Neural cell (in vitro differentiated cells): ENCODE results near the gene RADIL. TPM values are rescaled to one million over a fixed set of nuclear protein-coding genes. Genes with fewer than 3 reads are reported as not detected.

Source experiments
- H2AFZ ChIP-seq: fragments of 200-600, 300-800 bp; sonication (generic), shearing (Covaris generic); 2 replicates; pipeline ENCODE4 v1.6.0; 2014; ENCODE audit warnings: low read depth, mild to moderate bottlenecking, antibody characterized with exemption, low read length, moderate library complexity
- H3F3A ChIP-seq: fragments of 200-600 bp; shearing (Covaris generic); 2 replicates; pipeline ENCODE4 v1.6.1; 2016; ENCODE audit warnings: mild to moderate bottlenecking, moderate library complexity, mixed read lengths, antibody characterized with exemption, low read length; ENCODE audit not compliant: insufficient read depth, poor library complexity, severe bottlenecking
- H3K27ac ChIP-seq: fragments of 200-600, 300-800 bp; sonication (generic), shearing (Covaris generic); 2 replicates; pipeline ENCODE4 v1.5.1; 2014; ENCODE audit warnings: mild to moderate bottlenecking, low read length, moderate library complexity
- H3K27me3 ChIP-seq: fragments of 300-800, 200-600 bp; sonication (generic), shearing (Covaris generic); 2 replicates; pipeline ENCODE4 v1.6.0; 2014; ENCODE audit warnings: mild to moderate bottlenecking, low read depth, low read length, moderate library complexity; ENCODE audit not compliant: insufficient read depth
- H3K36me3 ChIP-seq: fragments of 300-800, 200-600 bp; sonication (generic), shearing (Covaris generic); 2 replicates; pipeline ENCODE4 v1.5.1; 2014; ENCODE audit warnings: mild to moderate bottlenecking, antibody characterized with exemption, low read length, moderate library complexity; ENCODE audit not compliant: insufficient read depth
- H3K4me2 ChIP-seq: fragments of 300-800, 200-600 bp; sonication (generic), shearing (Covaris generic); 2 replicates; pipeline ENCODE4 v1.6.0; 2014; ENCODE audit warnings: mild to moderate bottlenecking, low read length
- H3K4me3 ChIP-seq: fragments of 300-800, 200-600 bp; sonication (generic), shearing (Covaris generic); 2 replicates; pipeline ENCODE4 v1.5.1; 2014; ENCODE audit warnings: mild to moderate bottlenecking, low read length, moderate library complexity
- H3K79me2 ChIP-seq: fragments of 200-600 bp; shearing (Covaris generic); replicated peaks from 2 replicates; pipeline ENCODE4 v1.6.0; 2014; ENCODE audit warnings: mild to moderate bottlenecking, low read length, moderate library complexity; ENCODE audit not compliant: insufficient read depth
- H3K9ac ChIP-seq: fragments of 300-800, 200-600 bp; sonication (generic), shearing (Covaris generic); 2 replicates; pipeline ENCODE4 v1.6.1; 2016; ENCODE audit warnings: mild to moderate bottlenecking, low read length, mixed read lengths
- H3K9me2 ChIP-seq: fragments of 200-600 bp; shearing (Covaris generic); 2 replicates; pipeline ENCODE4 v1.6.1; 2016; ENCODE audit warnings: mild to moderate bottlenecking, low read length, mixed read lengths; ENCODE audit not compliant: insufficient read depth
- H3K9me3 ChIP-seq: fragments of 200-600, 300-800 bp; sonication (generic), shearing (Covaris generic); 2 replicates; pipeline ENCODE4 v1.6.1; 2016; ENCODE audit warnings: mild to moderate bottlenecking, mixed run types, low read length, moderate library complexity, mixed read lengths
- H4K20me1 ChIP-seq: fragments of 200-600 bp; shearing (Covaris generic); 2 replicates; pipeline ENCODE4 v1.6.1; 2016; ENCODE audit warnings: mild to moderate bottlenecking, mixed run types; ENCODE audit not compliant: insufficient read depth
- EP300 ChIP-seq: fragments of 450-650 bp; conservative IDR thresholded peaks from 2 replicates; pipeline ENCODE4 v1.6.1; 2014; ENCODE audit warnings: antibody characterized with exemption, mild to moderate bottlenecking, moderate library complexity; ENCODE audit not compliant: poor library complexity, severe bottlenecking
- EZH2 ChIP-seq: fragments of 200-600, 300-800 bp; shearing (Covaris generic), sonication (generic); IDR thresholded peaks from 2 replicates; pipeline ENCODE4 v1.6.1; 2014; ENCODE audit warnings: antibody characterized with exemption, low read length, borderline replicate concordance, mild to moderate bottlenecking; ENCODE audit not compliant: insufficient read depth, poor library complexity, severe bottlenecking
- MXI1 ChIP-seq: fragments of 450-650 bp; conservative IDR thresholded peaks from 2 replicates; pipeline ENCODE4 v1.6.1; 2014; ENCODE audit warnings: antibody characterized with exemption, mild to moderate bottlenecking; ENCODE audit not compliant: poor library complexity, severe bottlenecking
- POLR2AphosphoS5 ChIP-seq: IDR thresholded peaks from 2 replicates; pipeline ENCODE4 v1.6.1; 2012
- RAD21 ChIP-seq: fragments of 450-650 bp; conservative IDR thresholded peaks from 2 replicates; pipeline ENCODE4 v1.6.1; 2014; ENCODE audit warnings: antibody characterized with exemption, mild to moderate bottlenecking, moderate library complexity
- SMC3 ChIP-seq: fragments of 450-650 bp; conservative IDR thresholded peaks from 2 replicates; pipeline ENCODE4 v1.6.1; 2014; ENCODE audit warnings: antibody characterized with exemption, mild to moderate bottlenecking, moderate library complexity; ENCODE audit not compliant: poor library complexity
- TAF1 ChIP-seq: IDR thresholded peaks from 2 replicates; pipeline ENCODE4 v1.6.1; 2012; ENCODE audit warnings: low read depth
- polyA plus RNA-seq: library from polyadenylated mRNA; depleted of rRNA; stranded (reverse); fragments of >200 nt; gene quantifications from 2 replicates; pipeline ENCODE4 v1.2.3, GENCODE V29; 2014
- TF ChIP-seq, protein P1 (sequence below): fragments of 450-650 bp; IDR thresholded peaks from 2 replicates; pipeline ENCODE4 v1.5.1; 2014; ENCODE audit warnings: antibody characterized with exemption, mild to moderate bottlenecking, moderate library complexity; ENCODE audit not compliant: poor library complexity, severe bottlenecking
- TF ChIP-seq, protein P2 (sequence below): IDR thresholded peaks from 2 replicates; pipeline ENCODE4 v1.6.1; 2012; ENCODE audit warnings: borderline replicate concordance

RADIL gene
- polyA plus RNA-seq, 1 donor from 2014 or later, result 4.1 TPM

DNA sequence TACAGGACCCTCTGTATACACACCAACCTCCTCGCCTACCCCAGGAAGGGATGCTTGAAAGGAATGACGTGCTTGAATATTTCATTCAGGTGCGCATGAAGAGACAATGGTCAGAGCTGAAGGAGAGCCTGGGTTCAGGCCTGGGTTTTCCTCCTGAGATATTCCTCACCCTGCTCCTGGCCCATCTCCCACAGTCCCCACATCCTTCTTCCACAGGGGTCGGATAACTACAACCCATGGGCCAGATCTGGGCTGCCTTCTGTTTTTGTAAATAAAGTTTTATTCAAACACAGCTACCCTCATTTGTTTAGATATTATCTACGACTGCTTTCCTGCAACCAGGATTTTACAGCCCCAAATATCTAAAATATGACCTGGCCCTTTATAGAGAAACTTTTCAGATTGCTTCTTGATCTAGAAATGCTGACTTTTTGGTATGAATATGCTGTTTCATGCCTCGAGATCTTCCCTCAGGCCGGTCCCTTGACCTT is 1.8 kb upstream of the RADIL start:
- Histone ChIP-seq H3K9me3 (no peaks in the 10 kb centered on the region), H3F3A (no peaks in the 10 kb centered on the region), H3K36me3 (no peaks in the 10 kb centered on the region), H3K9me2 (no peaks in the 10 kb centered on the region), H3K79me2 (peaks cover 6% of the 10 kb centered on the region), H2AFZ (no peak overlapping the region), H3K4me3 (no peak overlapping the region), H3K9ac (no peak overlapping the region), H3K27me3 (no peaks in the 10 kb centered on the region), H3K27ac (no peak overlapping the region), H3K4me2 (no peak overlapping the region), H4K20me1 (no peaks in the 10 kb centered on the region)
- TF ChIP-seq EZH2 (no peak), SMC3 (no peak), TAF1 (no peak), POLR2AphosphoS5 (no peak), EP300 (no peak), MXI1 (no peak), RAD21 (no peak)
- TF ChIP-seq, protein P1, sequence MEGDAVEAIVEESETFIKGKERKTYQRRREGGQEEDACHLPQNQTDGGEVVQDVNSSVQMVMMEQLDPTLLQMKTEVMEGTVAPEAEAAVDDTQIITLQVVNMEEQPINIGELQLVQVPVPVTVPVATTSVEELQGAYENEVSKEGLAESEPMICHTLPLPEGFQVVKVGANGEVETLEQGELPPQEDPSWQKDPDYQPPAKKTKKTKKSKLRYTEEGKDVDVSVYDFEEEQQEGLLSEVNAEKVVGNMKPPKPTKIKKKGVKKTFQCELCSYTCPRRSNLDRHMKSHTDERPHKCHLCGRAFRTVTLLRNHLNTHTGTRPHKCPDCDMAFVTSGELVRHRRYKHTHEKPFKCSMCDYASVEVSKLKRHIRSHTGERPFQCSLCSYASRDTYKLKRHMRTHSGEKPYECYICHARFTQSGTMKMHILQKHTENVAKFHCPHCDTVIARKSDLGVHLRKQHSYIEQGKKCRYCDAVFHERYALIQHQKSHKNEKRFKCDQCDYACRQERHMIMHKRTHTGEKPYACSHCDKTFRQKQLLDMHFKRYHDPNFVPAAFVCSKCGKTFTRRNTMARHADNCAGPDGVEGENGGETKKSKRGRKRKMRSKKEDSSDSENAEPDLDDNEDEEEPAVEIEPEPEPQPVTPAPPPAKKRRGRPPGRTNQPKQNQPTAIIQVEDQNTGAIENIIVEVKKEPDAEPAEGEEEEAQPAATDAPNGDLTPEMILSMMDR, result no peak
- TF ChIP-seq, protein P2, sequence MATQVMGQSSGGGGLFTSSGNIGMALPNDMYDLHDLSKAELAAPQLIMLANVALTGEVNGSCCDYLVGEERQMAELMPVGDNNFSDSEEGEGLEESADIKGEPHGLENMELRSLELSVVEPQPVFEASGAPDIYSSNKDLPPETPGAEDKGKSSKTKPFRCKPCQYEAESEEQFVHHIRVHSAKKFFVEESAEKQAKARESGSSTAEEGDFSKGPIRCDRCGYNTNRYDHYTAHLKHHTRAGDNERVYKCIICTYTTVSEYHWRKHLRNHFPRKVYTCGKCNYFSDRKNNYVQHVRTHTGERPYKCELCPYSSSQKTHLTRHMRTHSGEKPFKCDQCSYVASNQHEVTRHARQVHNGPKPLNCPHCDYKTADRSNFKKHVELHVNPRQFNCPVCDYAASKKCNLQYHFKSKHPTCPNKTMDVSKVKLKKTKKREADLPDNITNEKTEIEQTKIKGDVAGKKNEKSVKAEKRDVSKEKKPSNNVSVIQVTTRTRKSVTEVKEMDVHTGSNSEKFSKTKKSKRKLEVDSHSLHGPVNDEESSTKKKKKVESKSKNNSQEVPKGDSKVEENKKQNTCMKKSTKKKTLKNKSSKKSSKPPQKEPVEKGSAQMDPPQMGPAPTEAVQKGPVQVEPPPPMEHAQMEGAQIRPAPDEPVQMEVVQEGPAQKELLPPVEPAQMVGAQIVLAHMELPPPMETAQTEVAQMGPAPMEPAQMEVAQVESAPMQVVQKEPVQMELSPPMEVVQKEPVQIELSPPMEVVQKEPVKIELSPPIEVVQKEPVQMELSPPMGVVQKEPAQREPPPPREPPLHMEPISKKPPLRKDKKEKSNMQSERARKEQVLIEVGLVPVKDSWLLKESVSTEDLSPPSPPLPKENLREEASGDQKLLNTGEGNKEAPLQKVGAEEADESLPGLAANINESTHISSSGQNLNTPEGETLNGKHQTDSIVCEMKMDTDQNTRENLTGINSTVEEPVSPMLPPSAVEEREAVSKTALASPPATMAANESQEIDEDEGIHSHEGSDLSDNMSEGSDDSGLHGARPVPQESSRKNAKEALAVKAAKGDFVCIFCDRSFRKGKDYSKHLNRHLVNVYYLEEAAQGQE, result no peak

DNA sequence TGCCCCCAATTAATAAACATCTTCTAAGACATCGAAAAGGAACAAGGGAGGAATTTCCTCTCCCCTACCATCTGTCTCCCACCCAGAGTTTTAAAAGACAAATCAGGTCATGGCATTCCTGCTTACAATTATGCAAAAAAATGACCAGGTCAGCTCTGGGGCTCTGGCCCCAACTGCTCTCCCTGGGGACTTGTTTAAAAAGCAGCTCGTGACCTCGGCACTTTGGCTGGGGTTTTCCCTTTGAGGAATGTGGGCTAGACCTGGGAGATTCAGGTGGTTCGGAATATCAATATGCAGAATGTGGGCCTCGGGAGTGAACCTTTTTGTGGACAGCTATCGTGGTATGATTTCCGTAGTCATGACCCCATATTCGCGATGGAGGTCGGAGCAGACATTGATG is 648 bp upstream of the RADIL start:
- no peaks in the 10 kb centered on the region for H3K9me2 ChIP-seq
- no peaks in the 10 kb centered on the region for H4K20me1 ChIP-seq
- TF ChIP-seq MXI1, result no peak
- TF ChIP-seq RAD21, result no peak
- no peak for TF ChIP-seq POLR2AphosphoS5
- no peak for TF ChIP-seq EP300
- TF ChIP-seq, protein P1, result no peak
- TF ChIP-seq, protein P2, result no peak
- no peak for TF ChIP-seq SMC3
- TF ChIP-seq EZH2, result no peak
- TF ChIP-seq TAF1, result no peak
- H3K9me3 ChIP-seq, result no peaks in the 10 kb centered on the region
- no peak overlapping the region for H2AFZ ChIP-seq
- H3K27me3 ChIP-seq, result no peaks in the 10 kb centered on the region
- H3K36me3 ChIP-seq, result no peaks in the 10 kb centered on the region
- H3K27ac ChIP-seq, result no peak overlapping the region
- H3K9ac ChIP-seq, result no peak overlapping the region
- H3K4me2 ChIP-seq, result no peak overlapping the region
- H3K4me3 ChIP-seq, result peak overlapping the region; percentile 86
- no peaks in the 10 kb centered on the region for H3F3A ChIP-seq
- peaks cover 6% of the 10 kb centered on the region for H3K79me2 ChIP-seq
